Endothelial cell of umbilical vein (primary cell): ENCODE data around the gene CGB2. TPM values are rescaled to one million over a fixed set of nuclear protein-coding genes. Genes with fewer than 3 reads are reported as not detected.
"Not testable (repeated sequence)": the region's sequence is repeated elsewhere in the genome, so short reads cannot be mapped to it uniquely, and the experiment has no call there.

Experiments used
- BruUV-seq: library from RNA; stranded (reverse); fragments of 400-500 nt; replicated peaks from 2 replicates; lab custom pipeline; 2021; lab: Mats Ljungman, UMichigan
- CTCF ChIA-PET: fragments of 300-600, 350-600 bp; sonication (Branson Sonifier 250); formaldehyde crosslinking; loops from one replicate; lab custom pipeline; 2021; ENCODE audit warnings: antibody characterized with exemption, inconsistent platforms; lab: Charles Lee
- POLR2A ChIA-PET: fragments of 300-600, 350-600 bp; sonication (Branson Sonifier 250); formaldehyde crosslinking; loops from one replicate; lab custom pipeline; 2021; ENCODE audit warnings: antibody characterized with exemption, inconsistent platforms; lab: Charles Lee
- DNase-seq: peaks from one replicate; pipeline ENCODE4 v3.0.0-alpha.2; 2011; ENCODE audit warnings: low read depth, low spot score
- FAIRE-seq: peaks from 2 replicates; lab custom pipeline; 2011; peaks lifted over from hg19 to GRCh38; lab: Jason Lieb, UNC
- H2AFZ ChIP-seq: 2 replicates; pipeline ENCODE4 v1.6.0; 2012; ENCODE audit warnings: low read depth, low read length, control low read depth, inconsistent platforms
- H3K27ac ChIP-seq: 2 replicates; pipeline ENCODE4 v1.5.1; 2011; ENCODE audit warnings: low read depth, mild to moderate bottlenecking, control low read depth, low read length, moderate library complexity; ENCODE audit not compliant: insufficient read depth
- H3K27me3 ChIP-seq, 2 experiments: 2 replicates each; pipeline versions ENCODE4 v1.6.0 to v1.6.1; 2011; ENCODE audit warnings: low read length in 2 of 2, mixed read lengths in 1 of 2; ENCODE audit not compliant: control insufficient read depth in 2 of 2, insufficient read depth in 2 of 2
- H3K36me3 ChIP-seq, 2 experiments: 2 replicates in 1 of 2; 3 replicates in 1 of 2; pipeline ENCODE4 v1.5.1; 2011; ENCODE audit warnings: low read length in 2 of 2, mild to moderate bottlenecking in 1 of 2, moderate library complexity in 1 of 2; ENCODE audit not compliant: control insufficient read depth in 2 of 2, insufficient read depth in 2 of 2; ENCODE audit errors: extremely low read depth in 1 of 2
- H3K4me1 ChIP-seq: 3 replicates; pipeline ENCODE4 v1.5.1; 2011; ENCODE audit warnings: mild to moderate bottlenecking, low read length; ENCODE audit not compliant: control insufficient read depth, insufficient read depth; ENCODE audit errors: extremely low read depth
- H3K4me2 ChIP-seq: 2 replicates; pipeline ENCODE4 v1.6.1; 2011; ENCODE audit warnings: low read length, control low read depth, mixed read lengths; ENCODE audit not compliant: insufficient read depth
- H3K4me3 ChIP-seq, 3 experiments: fragments of 200-600 bp in 1 of 3; sonication (generic), shearing (Covaris generic) in 1 of 3; replicated peaks in 1 of 3; 2 replicates each; pipeline ENCODE4 v1.5.1; 2011 to 2016; ENCODE audit warnings: control low read depth in 3 of 3, low read length in 3 of 3, mild to moderate bottlenecking in 2 of 3, inconsistent platforms in 1 of 3, low read depth in 1 of 3, moderate library complexity in 1 of 3; ENCODE audit not compliant: insufficient read depth in 1 of 3
- H3K79me2 ChIP-seq: 2 replicates; pipeline ENCODE4 v1.6.0; 2012; ENCODE audit warnings: low read length, inconsistent platforms; ENCODE audit not compliant: control insufficient read depth, insufficient read depth
- H3K9ac ChIP-seq: replicated peaks from 2 replicates; pipeline ENCODE3; 2011; ENCODE audit warnings: low read length, control low read depth; ENCODE audit not compliant: insufficient read depth; ENCODE audit errors: extremely low read depth
- H3K9me1 ChIP-seq: replicated peaks from 3 replicates; pipeline ENCODE4 v1.6.0; 2011; ENCODE audit warnings: mild to moderate bottlenecking, low read length; ENCODE audit not compliant: control insufficient read depth, insufficient read depth; ENCODE audit errors: extremely low read depth
- H3K9me3 ChIP-seq: replicated peaks from 2 replicates; pipeline ENCODE4 v1.5.1; 2012; ENCODE audit warnings: low read length, inconsistent platforms; ENCODE audit not compliant: control insufficient read depth, insufficient read depth
- H4K20me1 ChIP-seq: replicated peaks from 2 replicates; pipeline ENCODE3; 2011; ENCODE audit warnings: mild to moderate bottlenecking, low read length; ENCODE audit not compliant: control insufficient read depth, insufficient read depth; ENCODE audit errors: extremely low read depth
- dilution Hi-C: fragments of 300-500 bp; cut with MboI; formaldehyde crosslinking; loops from one replicate; pipeline ENCODE4 v1.15.0; 2019; ENCODE audit warnings: low sequenced_read_pairs; ENCODE audit not compliant: extremely low pct_ligation_motif_present
- intact Hi-C: fragments of 100-400 bp; cut with micrococcal nuclease; formaldehyde crosslinking; loops from one replicate; pipeline ENCODE4 v1.10.0; 2022
- polyA plus RNA-seq, 4 experiments: library from polyadenylated mRNA; depleted of rRNA in 3 of 4; stranded (reverse) in 3 of 4; unstranded in 1 of 4; fragments of >200 nt; gene quantifications; 2 replicates each; pipeline versions ENCODE4 v1.2.1 to v1.2.3, GENCODE V29; 2011 to 2012; ENCODE audit warnings: missing spikeins in 1 of 4
- total RNA-seq: library from RNA; stranded (reverse); gene quantifications from 2 replicates; pipeline ENCODE4 v1.2.3, GENCODE V29; 2021

The CGB2 gene
- total and polyA plus RNA-seq, 2 donors (not counting 3 experiments of a cell fraction or from before 2014, with no cell fraction given), result not detected

GRCh38 chr19:49043548-49043947 lies 11.9 kb downstream of the CGB2 start, which contains the start of gene CGB5:
CGB5 (plus strand) TSS chr19:49043848; CDS start chr19:49044210, 362 bp downstream.
- H3K36me3 ChIP-seq, H3K27ac ChIP-seq, FAIRE-seq, H3K4me1 ChIP-seq, POLR2A ChIA-PET, CTCF ChIA-PET, DNase-seq, H3K27me3 ChIP-seq, H4K20me1 ChIP-seq, H3K4me3 ChIP-seq, BruUV-seq, dilution Hi-C loops, H3K79me2 ChIP-seq, H3K4me2 ChIP-seq, H2AFZ ChIP-seq, H3K9me3 ChIP-seq, H3K9me1 ChIP-seq, H3K9ac ChIP-seq, intact Hi-C loops: not testable (repeated sequence)

- DNase-seq, H3K9me1 ChIP-seq, CTCF ChIA-PET, H3K4me3 ChIP-seq, H3K79me2 ChIP-seq, intact Hi-C loops, H3K27ac ChIP-seq, H3K9me3 ChIP-seq, H2AFZ ChIP-seq, FAIRE-seq, dilution Hi-C loops, H3K9ac ChIP-seq, H4K20me1 ChIP-seq, POLR2A ChIA-PET, H3K36me3 ChIP-seq, BruUV-seq, H3K4me1 ChIP-seq, H3K4me2 ChIP-seq, H3K27me3 ChIP-seq: not testable (repeated sequence)
Measured at GRCh38 chr19:49049011-49049410, 17.3 kb downstream of the CGB2 start, which contains the start of gene CGB8. CGB8 (minus strand) TSS chr19:49049111; CDS start chr19:49048739, 372 bp downstream.

GRCh38 chr19:49049834-49050233 lies 18.1 kb downstream of the CGB2 start:
- H3K4me3 ChIP-seq, H3K9me1 ChIP-seq, H3K79me2 ChIP-seq, dilution Hi-C loops, H3K36me3 ChIP-seq, H3K4me1 ChIP-seq, H3K27me3 ChIP-seq, H4K20me1 ChIP-seq, H3K9me3 ChIP-seq, intact Hi-C loops, H2AFZ ChIP-seq, H3K4me2 ChIP-seq, H3K27ac ChIP-seq, BruUV-seq, DNase-seq, H3K9ac ChIP-seq, FAIRE-seq, POLR2A ChIA-PET: not testable (repeated sequence)
- CTCF ChIA-PET, result interaction anchor here (0.6 kb wide), 1 partner anchor 50 kb away, joined by 3 read pairs; no protein-coding TSS in a partner anchor

- dilution Hi-C loops, H3K9ac ChIP-seq, H3K9me3 ChIP-seq, H2AFZ ChIP-seq, BruUV-seq, POLR2A ChIA-PET, H4K20me1 ChIP-seq, H3K4me3 ChIP-seq, FAIRE-seq, H3K79me2 ChIP-seq, intact Hi-C loops, H3K27ac ChIP-seq, H3K27me3 ChIP-seq, H3K9me1 ChIP-seq, H3K36me3 ChIP-seq, H3K4me1 ChIP-seq, DNase-seq, H3K4me2 ChIP-seq: not testable (repeated sequence)
- CTCF ChIA-PET, result interaction anchor here (0.6 to 1.6 kb wide), 2 partner anchors 51 kb away, joined by 3 to 5 read pairs; no protein-coding TSS in a partner anchor
Measured at GRCh38 chr19:49050376-49051033, 18.8 kb downstream of the CGB2 start.
